RWPE2 (cell line): Measurements from ENCODE around the gene TFE3.

Source experiments
- ATAC-seq: fragments of 200-7000 bp; cut with Tn5 transposase; 3 replicates; pipeline ENCODE4 v1.9.1; 2021; ENCODE audit warnings: low read depth
- DNase-seq: peaks from one replicate; pipeline ENCODE4 v3.0.0-alpha.2; 2020; ENCODE audit warnings: low spot score
- H3K27ac ChIP-seq: fragments of 450-650 bp; 2 replicates; pipeline ENCODE4 v1.5.1; 2017; ENCODE audit warnings: mild to moderate bottlenecking; ENCODE audit not compliant: poor library complexity, severe bottlenecking
- H3K27me3 ChIP-seq: fragments of 250-450 bp; sonication (Bioruptor Pico); 2 replicates; pipeline ENCODE4 v1.5.1; 2021; ENCODE audit warnings: mild to moderate bottlenecking, moderate library complexity; ENCODE audit not compliant: insufficient read depth, poor library complexity, severe bottlenecking
- H3K36me3 ChIP-seq: fragments of 250-450 bp; sonication (Bioruptor Pico); 2 replicates; pipeline ENCODE4 v1.5.1; 2020; ENCODE audit warnings: low read depth, mild to moderate bottlenecking, moderate library complexity
- H3K4me1 ChIP-seq: fragments of 250-450 bp; sonication (Bioruptor Pico); 2 replicates; pipeline ENCODE4 v1.5.1; 2021; ENCODE audit warnings: mild to moderate bottlenecking, moderate library complexity; ENCODE audit not compliant: insufficient read depth, poor library complexity, severe bottlenecking
- H3K4me3 ChIP-seq: fragments of 250-450 bp; sonication (Bioruptor Pico); 2 replicates; pipeline ENCODE4 v1.5.1; 2021; ENCODE audit warnings: mild to moderate bottlenecking, moderate library complexity; ENCODE audit not compliant: severe bottlenecking
- H3K9me3 ChIP-seq: fragments of 250-450 bp; sonication (Bioruptor Pico); 2 replicates; pipeline ENCODE4 v1.5.1; 2021; ENCODE audit warnings: mild to moderate bottlenecking, moderate library complexity; ENCODE audit not compliant: severe bottlenecking
- CTCF ChIP-seq: fragments of 450-650 bp; IDR thresholded peaks from one replicate; pipeline ENCODE4 v1.5.1; 2017; ENCODE audit warnings: mild to moderate bottlenecking, moderate library complexity; ENCODE audit not compliant: poor library complexity, severe bottlenecking

TFE3 gene, protein sequence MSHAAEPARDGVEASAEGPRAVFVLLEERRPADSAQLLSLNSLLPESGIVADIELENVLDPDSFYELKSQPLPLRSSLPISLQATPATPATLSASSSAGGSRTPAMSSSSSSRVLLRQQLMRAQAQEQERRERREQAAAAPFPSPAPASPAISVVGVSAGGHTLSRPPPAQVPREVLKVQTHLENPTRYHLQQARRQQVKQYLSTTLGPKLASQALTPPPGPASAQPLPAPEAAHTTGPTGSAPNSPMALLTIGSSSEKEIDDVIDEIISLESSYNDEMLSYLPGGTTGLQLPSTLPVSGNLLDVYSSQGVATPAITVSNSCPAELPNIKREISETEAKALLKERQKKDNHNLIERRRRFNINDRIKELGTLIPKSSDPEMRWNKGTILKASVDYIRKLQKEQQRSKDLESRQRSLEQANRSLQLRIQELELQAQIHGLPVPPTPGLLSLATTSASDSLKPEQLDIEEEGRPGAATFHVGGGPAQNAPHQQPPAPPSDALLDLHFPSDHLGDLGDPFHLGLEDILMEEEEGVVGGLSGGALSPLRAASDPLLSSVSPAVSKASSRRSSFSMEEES

DNA sequence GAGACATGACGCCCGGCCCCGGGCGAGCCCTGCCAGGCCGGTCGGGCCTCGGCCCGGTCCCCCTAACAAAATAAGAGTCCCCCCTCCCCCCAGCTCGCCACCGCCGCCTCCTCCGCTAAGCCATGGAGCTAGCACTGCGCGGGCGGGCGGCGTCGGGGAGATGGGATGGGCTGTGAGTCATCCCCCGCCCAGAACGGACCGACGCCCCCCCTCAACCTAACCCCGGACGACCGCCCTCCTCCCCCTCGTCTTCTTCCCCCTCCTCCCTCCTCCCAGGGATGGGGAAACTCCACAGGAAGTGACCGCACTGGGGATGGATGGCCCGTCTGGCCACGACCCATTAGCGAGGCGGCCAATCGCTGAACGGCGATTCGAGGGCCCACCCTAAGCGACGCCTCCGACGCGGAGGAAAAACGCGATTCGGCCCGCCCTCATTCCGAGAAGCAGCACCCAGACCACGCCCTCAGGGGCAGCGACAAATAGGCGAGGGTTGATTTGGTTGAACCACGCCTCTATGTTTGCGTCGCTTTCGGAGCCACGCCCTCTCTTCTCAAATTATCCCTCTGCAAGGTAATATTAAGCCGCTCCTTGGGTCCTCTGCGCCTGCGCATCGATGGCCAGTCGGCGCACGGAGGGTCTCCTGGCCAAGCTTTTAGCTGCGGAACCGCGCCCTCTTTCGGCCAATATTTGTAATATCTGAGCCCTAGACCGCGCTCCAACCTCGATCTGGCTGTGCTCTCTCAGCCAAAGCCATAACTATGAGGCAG lies at the start of gene TFE3:
TSS of gene TFE3 (minus strand) at position 138 of the 767 bp plus-strand sequence. CDS start at position 7, 131 bp downstream.
- Histone ChIP-seq H3K4me1 (peaks cover 10% of the 10 kb centered on the region), H3K36me3 (peaks cover 18% of the 10 kb centered on the region), H3K27ac (peak within 1 kb of the TSS; percentile 90), H3K9me3 (no peaks in the 10 kb centered on the region), H3K4me3 (peak within 1 kb of the TSS; percentile 70), H3K27me3 (no peaks in the 10 kb centered on the region)
- DNase-seq (peak; percentile 97), ATAC-seq (peak; percentile 82)
- TF ChIP-seq CTCF = peak; percentile 74

- Histone ChIP-seq H3K36me3 (no peaks in the 10 kb centered on the region), H3K27ac (no peak overlapping the region), H3K4me3 (no peak overlapping the region), H3K4me1 (no peaks in the 10 kb centered on the region), H3K27me3 (no peaks in the 10 kb centered on the region), H3K9me3 (no peaks in the 10 kb centered on the region)
- TF ChIP-seq CTCF = no peak
- ATAC-seq (no peak), DNase-seq (no peak)
These were observed 46.4 kb upstream of the TFE3 start for GRCh38 chrX:49089553-49089952.

- DNase-seq = no peak
- TF ChIP-seq CTCF = no peak
- Histone ChIP-seq H3K4me1 (no peaks in the 10 kb centered on the region), H3K27me3 (no peaks in the 10 kb centered on the region), H3K36me3 (no peaks in the 10 kb centered on the region), H3K4me3 (no peak overlapping the region), H3K9me3 (no peaks in the 10 kb centered on the region), H3K27ac (no peak overlapping the region)
- no peak for ATAC-seq
These were observed 39.2 kb upstream of the TFE3 start for GRCh38 chrX:49082271-49082871.

- Histone ChIP-seq H3K4me3 (peak within 1 kb of the TSS; percentile 75), H3K27ac (peak within 1 kb of the TSS; percentile 62), H3K9me3 (no peaks in the 10 kb centered on the region), H3K4me1 (no peaks in the 10 kb centered on the region), H3K27me3 (no peaks in the 10 kb centered on the region), H3K36me3 (no peaks in the 10 kb centered on the region)
- no peak for DNase-seq
- ATAC-seq = peak; percentile 82
- no peak for TF ChIP-seq CTCF
These were observed 36.6 kb upstream of the TFE3 start, which contains the start of gene WDR45 for GRCh38 chrX:49079489-49080428. TSS of gene WDR45 (minus strand) at chrX:49079887. CDS start at chrX:49078095, 1,792 bp downstream.
